Heart left ventricle (tissue), 13 donors: Measurements from ENCODE around the gene PMP22.
"Not testable (repeated sequence)": the region's sequence is repeated elsewhere in the genome, so short reads cannot be mapped to it uniquely, and the experiment has no call there.

Experiments
- CTCF ChIP-seq, 12 donors: fragments of 200-600 bp; sonication (generic) in 4 of 12; IDR thresholded peaks; one replicate each; pipeline versions ENCODE4 v1.5.0 to v1.8.0; 2018 to 2022; ENCODE audit warnings: antibody characterized with exemption in 12 of 12, mild to moderate bottlenecking in 5 of 12
- POLR2A ChIP-seq, 2 donors: fragments of 450-650 bp; IDR thresholded peaks; one replicate each; pipeline ENCODE4 v1.6.1; 2017; ENCODE audit warnings: antibody characterized with exemption in 2 of 2, mild to moderate bottlenecking in 2 of 2, moderate library complexity in 2 of 2
- donor health status: ischemic (EF 13 %, LVEDD 7.1; RV severe dilation, severe dysfunction).
- donor health status: DM: no; HTN: yes; CAD: no.
- donor health status: DM: no; HTN: no; CAD: no.
- donor health status: ischemic (EF 25% LVEDD 6.9; RV normal size, moderate dysfunction).
- donor health status: ischemic (EF 25% LVEDD 5.7; RV mildly dilated, moderate dysfunction).
- donor health status: ischemic (EF 35%, LVEDD 5.7; RV mildly dilated, moderate dysfunction).
- donor health status: nonischemic (EF 11% LVEDD 7.7; RV severe dilation, severe dysfunction).
- donor health status: DM: yes; HTN: yes; CAD: no.
- donor health status: PGD.
- donor health status: ischemic (EF 29% LVEDD 5.4; RV normal size, mild dysfunction).
- donor health status: nonischemic (EF 23%, LVEDD 6.1; RV moderate dilation, normal function).

- not testable (repeated sequence) for TF ChIP-seq POLR2A, CTCF (IDR thresholded peaks at IDR 0.05)
Measured at GRCh38 chr17:15200574-15200973, 64.6 kb downstream of the PMP22 start.
